Measurements from ENCODE around the gene TEF. TPM values are rescaled to one million over a fixed set of nuclear protein-coding genes. Genes with fewer than 3 reads are reported as not detected.
"Not testable (repeated sequence)": the region's sequence is repeated elsewhere in the genome, so short reads cannot be mapped to it uniquely, and the experiment has no call there.

The TEF gene
- total and polyA plus RNA-seq, 9 donors, result 8.6 to 13.7 (median 10.4) TPM

DNA sequence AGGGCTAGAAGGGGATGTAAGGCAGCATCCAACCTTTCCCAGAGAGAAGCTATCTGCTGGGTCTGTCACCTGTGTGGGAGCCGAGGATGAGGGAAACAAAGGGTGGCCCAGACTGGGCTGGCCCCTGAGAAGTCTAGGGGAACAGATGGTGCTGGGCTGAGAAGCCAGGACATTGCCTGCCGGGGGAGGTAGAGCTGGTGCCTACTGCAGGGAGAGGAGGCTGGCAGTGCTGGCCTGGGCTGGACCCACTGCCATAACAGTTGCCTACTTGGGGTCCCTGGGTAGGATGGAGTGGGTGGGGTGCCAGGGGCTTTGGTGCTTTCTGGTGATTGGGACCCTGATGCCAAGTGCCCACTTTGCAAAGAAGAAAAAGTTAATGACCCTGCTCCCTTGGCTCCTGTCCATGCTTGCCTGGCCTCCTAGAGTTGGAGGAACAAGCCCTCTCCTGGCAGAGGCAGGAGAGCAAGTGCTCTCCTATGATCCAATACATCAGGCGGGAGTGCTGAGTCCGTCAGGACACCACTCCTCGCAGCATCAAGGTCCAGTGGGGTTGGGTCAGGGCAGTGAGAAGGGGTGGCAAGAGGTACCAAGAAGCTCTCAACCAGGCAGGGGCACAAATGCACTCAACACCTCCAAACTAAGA is 52.7 kb downstream of the TEF start:
- WGBS (ENCODE audit: insufficient coverage), result no CpG with 5 or more reads among the region's 5 CpGs
- DNase-seq; H3K27ac ChIP-seq (ENCODE audit: low read length); H3K27me3 ChIP-seq (ENCODE audit: control insufficient read depth, insufficient read depth, low read length); H3K4me3 ChIP-seq (ENCODE audit: low read length); H3K4me1 ChIP-seq (ENCODE audit: control insufficient read depth, insufficient read depth, low read length); H3K9me3 ChIP-seq (replicated peaks; ENCODE audit: control insufficient read depth, low read depth, low read length): not testable (repeated sequence)
- peaks cover 58% of the 10 kb centered on the region for H3K36me3 ChIP-seq (ENCODE audit: control insufficient read depth, insufficient read depth, low read length)

DNA sequence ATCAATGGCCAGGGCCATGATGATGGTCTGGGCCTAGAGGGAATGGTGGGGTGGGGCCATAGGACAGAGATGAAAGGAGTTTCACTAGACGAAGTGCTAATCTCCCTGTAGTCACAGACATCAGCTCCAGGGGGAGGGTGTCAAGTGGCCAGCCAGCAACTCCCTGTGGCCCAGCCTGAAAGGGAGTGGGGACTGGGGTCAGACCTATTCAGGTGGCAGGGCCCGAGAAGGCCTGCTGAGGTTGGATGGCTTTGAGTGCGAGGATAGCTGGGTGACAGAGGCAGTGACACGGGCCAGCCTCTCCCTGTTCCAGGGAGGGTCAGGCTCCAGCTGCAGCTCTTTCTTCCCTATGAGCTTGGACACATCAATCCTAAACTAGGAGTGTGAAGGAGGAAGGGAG is 53.8 kb downstream of the TEF start:
- Histone ChIP-seq H3K4me3 (ENCODE audit: low read length) (no peak overlapping the region), H3K27me3 (ENCODE audit: control insufficient read depth, insufficient read depth, low read length) (no peaks in the 10 kb centered on the region), H3K9me3 (replicated peaks; ENCODE audit: control insufficient read depth, low read depth, low read length) (no peaks in the 10 kb centered on the region), H3K27ac (ENCODE audit: low read length) (no peak overlapping the region), H3K36me3 (ENCODE audit: control insufficient read depth, insufficient read depth, low read length) (peaks cover 62% of the 10 kb centered on the region), H3K4me1 (ENCODE audit: control insufficient read depth, insufficient read depth, low read length) (peaks cover 5% of the 10 kb centered on the region)
- DNase-seq, result no peak
- WGBS (ENCODE audit: insufficient coverage), result 43% methylated on average over 1 of the region's 4 CpGs

DNA sequence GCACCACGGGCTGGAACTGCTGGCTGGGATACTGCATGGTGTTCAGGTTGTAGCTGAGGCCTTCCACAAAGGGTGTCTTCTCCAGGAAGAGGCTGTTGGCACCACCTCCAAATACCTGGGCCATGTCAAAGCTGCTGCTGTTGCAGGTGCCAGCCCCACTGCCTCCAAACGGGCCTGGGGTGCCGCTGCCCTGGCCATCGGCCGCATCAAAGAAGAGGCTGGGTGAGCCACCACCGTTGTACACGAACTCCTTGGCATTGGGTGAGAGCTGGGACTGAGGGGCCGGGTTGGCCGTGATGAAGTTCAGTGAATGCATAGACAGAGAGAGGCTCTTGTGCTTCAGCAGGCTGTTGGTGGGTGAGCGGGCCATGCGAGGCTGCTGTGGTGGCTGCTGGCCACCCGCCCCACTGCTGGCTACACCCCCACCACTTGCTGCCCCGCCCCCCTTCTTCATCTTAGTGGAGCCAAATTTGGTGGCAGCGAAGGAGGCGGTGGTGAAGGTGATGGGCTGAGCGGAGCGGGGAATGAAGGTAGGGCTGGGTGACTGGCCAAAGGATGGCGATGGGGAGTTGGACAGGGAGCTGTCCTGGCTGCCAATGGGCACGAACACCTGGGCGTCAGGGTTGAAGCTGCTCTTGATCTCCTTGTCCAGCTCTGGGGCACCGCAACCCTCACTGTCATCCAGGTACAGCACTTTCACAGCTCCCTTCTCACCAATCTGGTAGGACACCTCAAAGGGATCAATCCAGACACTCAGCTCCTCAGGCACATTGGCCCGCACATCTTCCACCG is 54.8 kb downstream of the TEF start:
- DNase-seq, result no peak
- no peaks in the 10 kb centered on the region for H3K27me3 ChIP-seq (ENCODE audit: control insufficient read depth, insufficient read depth, low read length)
- peaks cover 5% of the 10 kb centered on the region for H3K4me1 ChIP-seq (ENCODE audit: control insufficient read depth, insufficient read depth, low read length)
- peaks cover 62% of the 10 kb centered on the region for H3K36me3 ChIP-seq (ENCODE audit: control insufficient read depth, insufficient read depth, low read length)
- H3K9me3 ChIP-seq (replicated peaks; ENCODE audit: control insufficient read depth, low read depth, low read length), result no peaks in the 10 kb centered on the region
- no peak overlapping the region for H3K4me3 ChIP-seq (ENCODE audit: low read length)
- 87% methylated on average over 18 of the region's 23 CpGs for WGBS (ENCODE audit: insufficient coverage)
- H3K27ac ChIP-seq (ENCODE audit: low read length), result no peak overlapping the region

DNA sequence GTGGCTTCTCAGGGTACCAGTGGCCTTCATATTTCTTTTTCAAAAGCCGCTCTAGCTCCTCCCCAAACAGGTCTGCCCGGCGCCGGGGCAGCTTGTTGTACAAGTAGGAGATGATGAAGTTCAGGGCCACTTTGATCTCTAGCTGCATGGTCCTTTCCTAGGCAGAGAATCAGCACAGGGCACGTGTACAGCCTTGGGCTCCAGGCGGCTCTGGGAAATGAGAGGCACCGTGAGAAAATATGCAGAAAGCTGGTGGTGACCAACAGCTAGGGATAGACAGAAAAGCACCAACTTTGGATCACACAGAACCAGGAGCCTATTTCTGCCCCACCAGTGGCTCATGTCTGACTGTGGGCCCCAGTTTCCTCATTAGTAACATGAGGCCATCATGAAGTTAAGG is 55.5 kb downstream of the TEF start:
- H3K4me3 ChIP-seq (ENCODE audit: low read length), result no peak overlapping the region
- no peaks in the 10 kb centered on the region for H3K9me3 ChIP-seq (replicated peaks; ENCODE audit: control insufficient read depth, low read depth, low read length)
- peaks cover 65% of the 10 kb centered on the region for H3K36me3 ChIP-seq (ENCODE audit: control insufficient read depth, insufficient read depth, low read length)
- 92% methylated on average over 6 of the region's 7 CpGs for WGBS (ENCODE audit: insufficient coverage)
- no peak for DNase-seq
- H3K27me3 ChIP-seq (ENCODE audit: control insufficient read depth, insufficient read depth, low read length), result no peaks in the 10 kb centered on the region
- H3K27ac ChIP-seq (ENCODE audit: low read length), result no peak overlapping the region
- peaks cover 6% of the 10 kb centered on the region for H3K4me1 ChIP-seq (ENCODE audit: control insufficient read depth, insufficient read depth, low read length)

DNA sequence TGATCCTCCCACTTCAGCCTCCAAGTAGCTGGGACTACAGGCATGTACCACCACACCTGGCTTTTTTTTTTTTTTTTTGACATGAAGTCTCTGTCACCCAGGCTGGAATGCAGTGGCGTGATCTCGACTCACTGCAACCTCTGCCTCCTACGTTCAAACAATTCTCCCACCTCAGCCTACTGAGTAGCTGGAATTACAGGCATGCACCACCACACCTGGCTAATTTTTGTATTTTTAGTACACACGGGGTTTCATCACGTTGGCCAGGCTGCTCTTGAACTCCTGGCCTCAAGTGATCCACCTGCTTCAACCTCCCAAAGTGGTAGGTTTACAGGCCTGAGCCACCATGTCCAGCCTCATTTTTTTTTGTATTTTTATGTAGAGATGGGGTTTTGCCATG is 58.8 kb downstream of the TEF start:
- H3K27me3 ChIP-seq (ENCODE audit: control insufficient read depth, insufficient read depth, low read length); H3K4me3 ChIP-seq (ENCODE audit: low read length); H3K27ac ChIP-seq (ENCODE audit: low read length); DNase-seq; H3K9me3 ChIP-seq (replicated peaks; ENCODE audit: control insufficient read depth, low read depth, low read length): not testable (repeated sequence)
- 88% methylated on average over 3 of the region's 5 CpGs for WGBS (ENCODE audit: insufficient coverage)
- H3K36me3 ChIP-seq (ENCODE audit: control insufficient read depth, insufficient read depth, low read length), result peaks cover 53% of the 10 kb centered on the region
- H3K4me1 ChIP-seq (ENCODE audit: control insufficient read depth, insufficient read depth, low read length), result peaks cover 23% of the 10 kb centered on the region

DNA sequence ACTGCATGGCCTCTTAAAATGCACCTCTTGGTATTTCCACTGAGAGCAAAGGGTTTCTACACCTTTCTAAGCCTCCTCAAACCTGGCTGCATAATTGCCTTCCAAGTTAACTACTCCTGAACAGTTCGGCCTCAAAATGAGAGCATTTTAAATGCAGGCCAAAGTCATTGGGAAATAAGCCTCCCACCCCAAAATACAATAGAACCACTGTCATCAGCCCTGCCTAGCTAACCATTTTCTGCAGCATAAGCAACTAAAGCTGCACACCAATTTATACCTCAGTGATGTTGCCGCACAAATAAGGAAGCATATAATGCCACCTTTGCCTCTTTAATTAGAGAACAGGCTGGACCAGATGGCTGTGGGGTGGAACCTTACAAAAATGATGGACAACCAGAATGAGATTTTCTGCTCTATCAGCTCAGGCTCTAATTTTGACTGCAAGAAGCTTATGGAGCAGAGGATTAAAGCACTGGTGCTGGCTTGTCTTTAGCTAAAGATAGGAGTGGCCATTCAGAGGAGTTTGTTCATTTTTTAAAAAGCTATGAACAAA is 60.6 kb downstream of the TEF start:
- Histone ChIP-seq H3K36me3 (ENCODE audit: control insufficient read depth, insufficient read depth, low read length) (peaks cover 35% of the 10 kb centered on the region), H3K4me3 (ENCODE audit: low read length) (no peak overlapping the region), H3K27ac (ENCODE audit: low read length) (no peak overlapping the region)

DNA sequence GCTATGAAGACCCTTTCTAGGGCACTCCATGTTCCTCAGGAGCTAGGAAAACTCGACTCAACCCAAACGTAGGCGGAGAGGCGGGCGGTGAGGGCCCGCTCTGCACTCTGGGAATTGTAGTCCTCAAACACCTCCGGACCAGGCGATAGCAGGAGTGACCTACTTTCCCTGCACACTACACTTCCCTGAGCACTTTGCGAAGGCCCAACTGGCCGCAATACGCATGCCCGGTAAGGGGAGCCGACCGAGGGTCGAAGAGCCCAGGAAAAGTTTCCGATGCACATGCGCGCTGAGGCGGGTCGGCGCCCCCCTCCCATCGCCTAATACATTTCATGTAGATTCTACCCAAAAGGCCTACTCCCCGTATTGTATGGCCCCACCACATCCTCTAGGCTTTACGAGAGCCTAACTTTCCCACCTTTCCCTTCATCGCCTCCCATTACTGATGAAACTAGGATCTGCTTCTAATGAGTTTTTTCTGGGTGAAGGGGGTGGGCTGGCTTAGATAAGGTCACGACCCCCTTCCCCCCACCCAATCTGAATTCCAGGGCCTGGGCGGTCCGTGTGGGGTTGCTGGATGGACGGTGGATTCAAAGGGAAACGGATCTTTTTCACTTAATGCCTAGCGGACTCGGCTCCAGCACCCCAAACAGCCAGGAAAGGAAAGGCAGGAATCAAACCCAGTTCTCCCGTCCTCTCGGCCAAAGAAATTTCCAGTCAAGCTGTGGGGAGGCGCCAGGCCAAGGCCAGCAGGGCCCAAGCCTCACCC is 62.8 kb downstream of the TEF start:
- H3K4me3 ChIP-seq (ENCODE audit: low read length), result peak overlapping the region; percentile 98
- peaks cover 23% of the 10 kb centered on the region for H3K36me3 ChIP-seq (ENCODE audit: control insufficient read depth, insufficient read depth, low read length)
- peak; percentile 100 for DNase-seq
- 0% methylated on average over 20 of the region's 35 CpGs for WGBS (ENCODE audit: insufficient coverage)
- H3K9me3 ChIP-seq (replicated peaks; ENCODE audit: control insufficient read depth, low read depth, low read length), result no peaks in the 10 kb centered on the region
- H3K27ac ChIP-seq (ENCODE audit: low read length), result peak overlapping the region; percentile 99
- peaks cover 29% of the 10 kb centered on the region for H3K4me1 ChIP-seq (ENCODE audit: control insufficient read depth, insufficient read depth, low read length)
- H3K27me3 ChIP-seq (ENCODE audit: control insufficient read depth, insufficient read depth, low read length), result no peaks in the 10 kb centered on the region

More for the DNA sequence above, 60.6 kb downstream of the TEF start:
- Histone ChIP-seq H3K9me3 (replicated peaks; ENCODE audit: control insufficient read depth, low read depth, low read length) (no peaks in the 10 kb centered on the region), H3K27me3 (ENCODE audit: control insufficient read depth, insufficient read depth, low read length) (no peaks in the 10 kb centered on the region), H3K4me1 (ENCODE audit: control insufficient read depth, insufficient read depth, low read length) (peaks cover 23% of the 10 kb centered on the region)
- 60% methylated on average over 1 of the region's 2 CpGs for WGBS (ENCODE audit: insufficient coverage)
- DNase-seq, result no peak

DNA sequence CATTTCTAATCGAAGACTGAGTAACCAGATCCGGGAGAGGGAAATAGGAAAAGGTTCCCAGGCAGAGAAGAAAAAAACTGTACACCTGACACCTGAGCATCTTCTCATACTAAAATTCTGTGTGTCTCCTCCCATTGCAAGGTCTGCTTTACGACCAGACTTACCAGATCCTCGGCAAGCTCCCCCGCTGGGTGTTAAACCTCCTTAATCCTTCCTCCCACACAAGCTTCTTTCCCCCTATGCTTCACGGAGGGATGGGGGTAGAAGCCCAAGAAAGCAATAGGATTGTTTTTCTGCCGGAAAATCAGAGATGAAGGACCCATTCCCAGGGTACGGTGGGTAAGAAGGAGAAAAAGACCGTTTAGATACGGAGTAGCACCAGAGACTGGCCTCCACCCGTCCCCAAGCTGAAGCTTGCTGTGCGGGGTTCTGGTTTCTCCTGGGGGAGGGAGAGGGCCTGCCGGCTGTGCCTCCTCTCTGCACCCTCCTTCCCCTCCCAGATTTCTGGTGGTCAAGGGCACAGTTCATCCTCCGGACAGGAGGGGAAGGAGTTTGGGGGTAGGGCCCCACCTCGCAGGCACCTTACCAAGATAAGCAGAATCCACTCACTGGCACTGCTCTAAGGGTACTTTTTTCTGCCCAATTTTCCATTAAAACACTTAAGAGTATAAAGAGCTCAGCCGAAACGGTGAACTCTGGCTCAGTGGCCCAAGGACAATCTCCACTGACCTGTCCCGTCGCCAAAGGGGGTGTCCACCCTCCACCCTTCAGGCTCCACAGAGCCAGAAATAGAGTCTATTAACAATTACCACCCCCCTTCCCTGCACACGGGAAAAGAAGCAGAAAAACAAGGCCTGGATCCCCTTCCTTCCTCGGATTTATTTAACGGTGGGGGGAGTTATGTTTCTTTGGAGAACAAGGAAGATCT is 63.7 kb downstream of the TEF start:
- H3K4me3 ChIP-seq (ENCODE audit: low read length), result peak overlapping the region; percentile 98
- H3K4me1 ChIP-seq (ENCODE audit: control insufficient read depth, insufficient read depth, low read length), result peaks cover 27% of the 10 kb centered on the region
- DNase-seq, result peak; percentile 47
- H3K9me3 ChIP-seq (replicated peaks; ENCODE audit: control insufficient read depth, low read depth, low read length), result no peaks in the 10 kb centered on the region
- peaks cover 21% of the 10 kb centered on the region for H3K36me3 ChIP-seq (ENCODE audit: control insufficient read depth, insufficient read depth, low read length)
- no peaks in the 10 kb centered on the region for H3K27me3 ChIP-seq (ENCODE audit: control insufficient read depth, insufficient read depth, low read length)
- WGBS (ENCODE audit: insufficient coverage), result 0% methylated on average over 5 of the region's 22 CpGs
- H3K27ac ChIP-seq (ENCODE audit: low read length), result peak overlapping the region; percentile 99

DNA sequence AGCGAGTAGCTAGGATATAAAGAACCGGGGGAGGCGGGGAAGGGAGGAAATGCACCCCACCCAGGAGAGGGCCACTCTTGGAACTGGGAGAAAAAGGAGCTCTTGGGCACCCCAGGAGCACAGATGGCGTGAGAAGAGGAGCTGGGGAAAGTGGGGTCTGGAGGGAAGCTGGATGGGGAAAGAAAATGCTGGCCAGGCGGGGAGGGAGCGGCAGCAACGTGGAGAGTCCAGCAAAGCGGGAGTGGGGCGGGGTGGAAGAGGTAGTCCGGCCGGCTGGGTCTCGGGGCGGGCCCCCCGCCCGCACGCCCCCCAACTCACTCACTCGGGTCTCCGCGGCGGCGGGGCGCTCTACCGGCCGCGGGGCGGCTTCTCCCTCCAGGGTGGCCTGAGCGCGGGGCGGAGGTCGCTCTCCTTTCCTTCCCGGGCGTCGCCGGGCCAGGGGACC is 64.3 kb downstream of the TEF start:
- peak; percentile 53 for DNase-seq
- peaks cover 27% of the 10 kb centered on the region for H3K4me1 ChIP-seq (ENCODE audit: control insufficient read depth, insufficient read depth, low read length)
- WGBS (ENCODE audit: insufficient coverage), result 0% methylated on average over 7 of the region's 34 CpGs

More for the DNA sequence above, 64.3 kb downstream of the TEF start:
- peaks cover 17% of the 10 kb centered on the region for H3K36me3 ChIP-seq (ENCODE audit: control insufficient read depth, insufficient read depth, low read length)
- H3K27ac ChIP-seq (ENCODE audit: low read length), result peak overlapping the region; percentile 99
- peak overlapping the region; percentile 98 for H3K4me3 ChIP-seq (ENCODE audit: low read length)
- no peaks in the 10 kb centered on the region for H3K9me3 ChIP-seq (replicated peaks; ENCODE audit: control insufficient read depth, low read depth, low read length)
- no peaks in the 10 kb centered on the region for H3K27me3 ChIP-seq (ENCODE audit: control insufficient read depth, insufficient read depth, low read length)

All from muscle of leg (tissue), 11 donors.